DMS79 (cell line): Measurements from ENCODE around the gene LIPC.

Experiments
- DNase-seq: peaks from one replicate; lab custom pipeline; 2025; lab: John Stamatoyannopoulos, UW

LIPC gene

GRCh38 chr15:58406811-58407210, 25.0 kb upstream of the LIPC start:
- no peak for DNase-seq

- no peak for DNase-seq
These were observed 24.5 kb upstream of the LIPC start for GRCh38 chr15:58407236-58407775.

GRCh38 chr15:58407778-58408177, 24.0 kb upstream of the LIPC start:
- DNase-seq: peak; percentile 2

- DNase-seq: no peak
These were observed 21.9 kb upstream of the LIPC start for GRCh38 chr15:58409861-58410260.

GRCh38 chr15:58410353-58410752, 21.4 kb upstream of the LIPC start:
- DNase-seq: peak; percentile 63

- no peak for DNase-seq
These were observed 18.5 kb upstream of the LIPC start for GRCh38 chr15:58413253-58413652.

- DNase-seq: no peak
These were observed 16.2 kb upstream of the LIPC start for GRCh38 chr15:58415636-58416035.

- no peak for DNase-seq
These were observed 14.8 kb upstream of the LIPC start for GRCh38 chr15:58416963-58417362.

- DNase-seq: no peak
These were observed 13.7 kb upstream of the LIPC start for GRCh38 chr15:58418135-58418534.

GRCh38 chr15:58419803-58420524, 11.8 kb upstream of the LIPC start:
- no peak for DNase-seq

- DNase-seq: no peak
These were observed 11.2 kb upstream of the LIPC start for GRCh38 chr15:58420579-58421043.

- no peak for DNase-seq
These were observed 8.6 kb upstream of the LIPC start for GRCh38 chr15:58423205-58423604.

GRCh38 chr15:58423831-58424608, 7.8 kb upstream of the LIPC start:
- no peak for DNase-seq

- no peak for DNase-seq
These were observed 7.1 kb upstream of the LIPC start for GRCh38 chr15:58424722-58425121.

GRCh38 chr15:58425185-58425584, 6.6 kb upstream of the LIPC start:
- no peak for DNase-seq

GRCh38 chr15:58425834-58426233, 6.0 kb upstream of the LIPC start:
- no peak for DNase-seq

GRCh38 chr15:58426501-58426900, 5.3 kb upstream of the LIPC start:
- DNase-seq: no peak

GRCh38 chr15:58427987-58428386, 3.8 kb upstream of the LIPC start:
- DNase-seq: no peak

GRCh38 chr15:58430224-58430787, 1.5 kb upstream of the LIPC start:
- DNase-seq: no peak

GRCh38 chr15:58432401-58432800, 610 bp downstream of the LIPC start:
- peak; percentile 15 for DNase-seq

- peak; percentile 87 for DNase-seq
These were observed 2.0 kb downstream of the LIPC start for GRCh38 chr15:58433597-58434333.

GRCh38 chr15:58434334-58434875, 2.6 kb downstream of the LIPC start:
- DNase-seq: peak; percentile 87
